Measurements from ENCODE around the gene KDM1A. TPM values are rescaled to one million over a fixed set of nuclear protein-coding genes. Genes with fewer than 3 reads are reported as not detected.
A peak's percentile ranks its signal among the peaks of the same experiment; 100 is the strongest.

Gene KDM1A
- total and polyA plus RNA-seq, 2 of the 13 experiments (the other 11 are each of a cell fraction or from before 2014, with no cell fraction given): 81.3 to 173 TPM

GRCh38 chr1:23019094-23019862 lies at the start of gene KDM1A (continued):
- peak; percentile 95 for TF ChIP-seq ZNF124 (CRISPR knock-in tag; IDR thresholded peaks at IDR 0.05)
- peak; percentile 87; the same call in 1 of the 2 replicates for TF ChIP-seq SAFB2 (CRISPR knock-in tag; IDR thresholded peaks at IDR 0.05; ENCODE audit: borderline replicate concordance, low read depth)
- TF ChIP-seq ZNF264 (CRISPR knock-in tag; IDR thresholded peaks at IDR 0.05): peak; percentile 90
- TF ChIP-seq ZNF746 (CRISPR knock-in tag; IDR thresholded peaks at IDR 0.05): peak; percentile 47; the same call in 1 of the 2 replicates
- no peak; the same call in 1 of the 2 replicates for TF ChIP-seq MTF2 (CRISPR knock-in tag; IDR thresholded peaks at IDR 0.05; ENCODE audit: borderline replicate concordance)
- peak; percentile 41 for TF ChIP-seq RAD21 (CRISPR knock-in tag; IDR thresholded peaks at IDR 0.05)
- peak; percentile 99 for TF ChIP-seq REPIN1 (CRISPR knock-in tag; IDR thresholded peaks at IDR 0.05; ENCODE audit: borderline replicate concordance, low read depth)
- 0 out of 2 replicates have a peak, but pooled peaks have one; percentile 78 for TF ChIP-seq ZNF430 (CRISPR knock-in tag; IDR thresholded peaks at IDR 0.05)
- TF ChIP-seq TCF12 (IDR thresholded peaks at IDR 0.05): no peak
- TF ChIP-seq TCF12 (CRISPR knock-in tag; IDR thresholded peaks at IDR 0.05): peak; percentile 90
- TF ChIP-seq CEBPB (IDR thresholded peaks at IDR 0.05; ENCODE audit: borderline replicate concordance, low read depth, low read length): no peak
- peak; percentile 82; the same call in 1 of the 2 replicates for TF ChIP-seq ZHX2 (IDR thresholded peaks at IDR 0.05; ENCODE audit: low read depth)
- TF ChIP-seq ZHX2 (CRISPR knock-in tag; IDR thresholded peaks at IDR 0.05; ENCODE audit: borderline replicate concordance): no peak
- no peak for TF ChIP-seq TFAP4 (IDR thresholded peaks at IDR 0.05; ENCODE audit: borderline replicate concordance, low read depth)
- TF ChIP-seq ZNF101 (CRISPR knock-in tag; IDR thresholded peaks at IDR 0.05; ENCODE audit: borderline replicate concordance, low read depth): no peak
- no peak; the same call in 1 of the 2 replicates for TF ChIP-seq SIX1 (CRISPR knock-in tag; IDR thresholded peaks at IDR 0.05; ENCODE audit: borderline replicate concordance)
- peak; percentile 76 for TF ChIP-seq AGO2 (optimal IDR thresholded peaks at IDR 0.05; ENCODE audit: low read depth, low read length)
- TF ChIP-seq ZBTB2 (CRISPR knock-in tag; IDR thresholded peaks at IDR 0.05; ENCODE audit: low read depth): peak; percentile 78
- 0 out of 2 replicates have a peak, but pooled peaks have one; percentile 13 for TF ChIP-seq RFX5 (IDR thresholded peaks at IDR 0.05; ENCODE audit: low read depth, low read length)
- no peak for TF ChIP-seq PBX3 (CRISPR knock-in tag; IDR thresholded peaks at IDR 0.05; ENCODE audit: borderline replicate concordance)

Measured in HepG2 (cell line).